H9 (cell line): ENCODE results near the gene PHAF1. TPM values are rescaled to one million over a fixed set of nuclear protein-coding genes. Genes with fewer than 3 reads are reported as not detected.

Experiments
- DNase-seq: peaks from one replicate; pipeline ENCODE4 v3.0.0-alpha.2; 2017
- H2AFZ ChIP-seq: one replicate; pipeline ENCODE4 v1.6.1; 2013; ENCODE audit warnings: mild to moderate bottlenecking, low read length, control low read depth, moderate library complexity
- H2AK5ac ChIP-seq: 2 replicates; pipeline ENCODE4 v1.6.1; 2013; ENCODE audit warnings: low read length, control low read depth, mixed read lengths; ENCODE audit not compliant: insufficient read length
- H2BK120ac ChIP-seq: one replicate; pipeline ENCODE4 v1.6.1; 2013; ENCODE audit warnings: low read depth, mild to moderate bottlenecking, low read length, control low read depth, inconsistent platforms; ENCODE audit not compliant: poor library complexity, severe bottlenecking
- H2BK12ac ChIP-seq: 2 replicates; pipeline ENCODE4 v1.6.1; 2013; ENCODE audit warnings: low read length, control low read depth, mixed read lengths, low read depth; ENCODE audit not compliant: insufficient read length
- H2BK15ac ChIP-seq: 2 replicates; pipeline ENCODE4 v1.6.1; 2013; ENCODE audit warnings: low read depth, low read length, control low read depth
- H2BK20ac ChIP-seq: one replicate; pipeline ENCODE4 v1.6.1; 2013; ENCODE audit warnings: low read depth, mild to moderate bottlenecking, low read length, control low read depth, inconsistent platforms; ENCODE audit not compliant: poor library complexity, severe bottlenecking
- H2BK5ac ChIP-seq: 2 replicates; pipeline ENCODE4 v1.6.1; 2013; ENCODE audit warnings: low read length, control low read depth, mixed read lengths; ENCODE audit not compliant: insufficient read length
- H3K14ac ChIP-seq: 2 replicates; pipeline ENCODE4 v1.6.1; 2013; ENCODE audit warnings: low read length, control low read depth; ENCODE audit not compliant: insufficient read depth
- H3K18ac ChIP-seq: 2 replicates; pipeline ENCODE4 v1.6.1; 2013; ENCODE audit warnings: low read depth, mild to moderate bottlenecking, mixed read lengths, low read length, control low read depth; ENCODE audit not compliant: insufficient read length
- H3K23ac ChIP-seq: 2 replicates; pipeline ENCODE4 v1.6.1; 2013; ENCODE audit warnings: low read length, control low read depth, mixed read lengths, low read depth; ENCODE audit not compliant: insufficient read length
- H3K23me2 ChIP-seq: 2 replicates; pipeline ENCODE4 v1.6.1; 2013; ENCODE audit warnings: low read depth, mild to moderate bottlenecking, mixed read lengths, low read length, control low read depth; ENCODE audit not compliant: insufficient read length, poor library complexity, severe bottlenecking
- H3K27ac ChIP-seq: 2 replicates; pipeline ENCODE4 v1.5.1; 2013; ENCODE audit warnings: low read length, control low read depth, mixed read lengths, low read depth; ENCODE audit not compliant: insufficient read length
- H3K27me3 ChIP-seq: 2 replicates; pipeline ENCODE4 v1.6.1; 2013; ENCODE audit warnings: low read length, control low read depth, inconsistent platforms; ENCODE audit not compliant: insufficient read depth
- H3K4ac ChIP-seq: 2 replicates; pipeline ENCODE4 v1.6.1; 2013; ENCODE audit warnings: low read depth, mild to moderate bottlenecking, control low read depth, inconsistent platforms, low read length, moderate library complexity
- H3K4me1 ChIP-seq: 2 replicates; pipeline ENCODE4 v1.6.1; 2013; ENCODE audit warnings: low read length, control low read depth, inconsistent platforms; ENCODE audit not compliant: insufficient read depth
- H3K4me2 ChIP-seq: 2 replicates; pipeline ENCODE4 v1.6.1; 2013; ENCODE audit warnings: low read length, control low read depth, mixed read lengths; ENCODE audit not compliant: insufficient read length, insufficient read depth
- H3K56ac ChIP-seq: 2 replicates; pipeline ENCODE4 v1.6.1; 2013; ENCODE audit warnings: low read depth, mild to moderate bottlenecking, mixed read lengths, low read length, control low read depth; ENCODE audit not compliant: insufficient read length
- H3K79me1 ChIP-seq: 2 replicates; pipeline ENCODE4 v1.6.1; 2013; ENCODE audit warnings: low read depth, mild to moderate bottlenecking, moderate library complexity, low read length, control low read depth, inconsistent platforms; ENCODE audit not compliant: insufficient read depth, poor library complexity, severe bottlenecking
- H3K79me2 ChIP-seq: 2 replicates; pipeline ENCODE4 v1.6.1; 2013; ENCODE audit warnings: low read length, control low read depth, inconsistent platforms; ENCODE audit not compliant: insufficient read depth
- H3K9ac ChIP-seq: 2 replicates; pipeline ENCODE4 v1.6.1; 2013; ENCODE audit warnings: low read length, control low read depth, mixed read lengths; ENCODE audit not compliant: insufficient read length; ENCODE audit errors: extremely low read depth
- H3K9me3 ChIP-seq: one replicate; pipeline ENCODE4 v1.6.1; 2013; ENCODE audit warnings: low read depth, low read length, inconsistent platforms; ENCODE audit not compliant: control insufficient read depth
- H3T11ph ChIP-seq: one replicate; pipeline ENCODE4 v1.6.1; 2013; ENCODE audit warnings: mild to moderate bottlenecking, low read length, control low read depth, inconsistent platforms
- H4K20me1 ChIP-seq: one replicate; pipeline ENCODE4 v1.6.1; 2013; ENCODE audit not compliant: control insufficient read depth, insufficient read length, insufficient read depth
- H4K5ac ChIP-seq: 2 replicates; pipeline ENCODE4 v1.6.1; 2013; ENCODE audit warnings: low read depth, mild to moderate bottlenecking, mixed read lengths, low read length, control low read depth; ENCODE audit not compliant: insufficient read length
- H4K8ac ChIP-seq: replicated peaks from 2 replicates; pipeline ENCODE4 v1.6.1; 2013; ENCODE audit warnings: low read length, control low read depth, mixed read lengths, low read depth; ENCODE audit not compliant: insufficient read length
- H4K91ac ChIP-seq: 2 replicates; pipeline ENCODE4 v1.6.1; 2013; ENCODE audit warnings: low read depth, mild to moderate bottlenecking, moderate library complexity, mixed read lengths, low read length, control low read depth; ENCODE audit not compliant: insufficient read length
- H3K27ac Mint-ChIP-seq, 3 experiments: 2 replicates in 2 of 3; 3 replicates in 1 of 3; pipeline ENCODE4 v1.8.0; 2020 to 2021; ENCODE audit warnings: mixed read lengths in 3 of 3, mild to moderate bottlenecking in 1 of 3, moderate library complexity in 1 of 3
- H3K27me3 Mint-ChIP-seq: 2 replicates; pipeline ENCODE4 v1.8.0; 2021; ENCODE audit warnings: low read depth, mild to moderate bottlenecking, moderate library complexity, mixed read lengths
- H3K36me3 Mint-ChIP-seq, 3 experiments: 2 replicates in 2 of 3; 3 replicates in 1 of 3; pipeline ENCODE4 v1.8.0; 2020 to 2021; ENCODE audit warnings: low read depth in 3 of 3, mixed read lengths in 3 of 3; ENCODE audit not compliant: insufficient read depth in 1 of 3
- H3K4me1 Mint-ChIP-seq, 2 experiments: 2 replicates each; pipeline ENCODE4 v1.8.0; 2020; ENCODE audit warnings: mixed read lengths in 2 of 2
- H3K4me3 Mint-ChIP-seq, 2 experiments: 2 replicates in 1 of 2; 3 replicates in 1 of 2; pipeline ENCODE4 v1.8.0; 2020 to 2021; ENCODE audit warnings: mild to moderate bottlenecking in 2 of 2, mixed read lengths in 2 of 2, moderate library complexity in 1 of 2
- H3K9me3 Mint-ChIP-seq, 2 experiments: 2 replicates in 1 of 2; 3 replicates in 1 of 2; pipeline ENCODE4 v1.8.0; 2020; ENCODE audit warnings: mild to moderate bottlenecking in 2 of 2, mixed read lengths in 2 of 2, moderate library complexity in 1 of 2
- WGBS: extraction: QIAGEN DNeasy Blood & Tissue Kit; methylation state at CpG from one replicate; pipeline ENCODE4 v1.1.7; 2013; ENCODE audit warnings: missing lambda C conversion rate, low lambda C conversion rate, mixed read lengths; ENCODE audit not compliant: insufficient read length; ENCODE audit errors: extremely low coverage; 5-methylcytosine and 5-hydroxymethylcytosine counted together
- total RNA-seq: library from RNA; stranded (reverse); gene quantifications from 2 replicates; pipeline ENCODE4 v1.2.1, GENCODE V29; 2021
- TF ChIP-seq, protein P1 (sequence below): fragments of 200-600 bp; sonication (generic); conservative IDR thresholded peaks from 3 replicates; pipeline ENCODE4 v1.8.0; 2021; ENCODE audit warnings: antibody characterized with exemption, mild to moderate bottlenecking

PHAF1 gene
- total RNA-seq, 1 experiment from 2014 or later, result 18.8 TPM

DNA sequence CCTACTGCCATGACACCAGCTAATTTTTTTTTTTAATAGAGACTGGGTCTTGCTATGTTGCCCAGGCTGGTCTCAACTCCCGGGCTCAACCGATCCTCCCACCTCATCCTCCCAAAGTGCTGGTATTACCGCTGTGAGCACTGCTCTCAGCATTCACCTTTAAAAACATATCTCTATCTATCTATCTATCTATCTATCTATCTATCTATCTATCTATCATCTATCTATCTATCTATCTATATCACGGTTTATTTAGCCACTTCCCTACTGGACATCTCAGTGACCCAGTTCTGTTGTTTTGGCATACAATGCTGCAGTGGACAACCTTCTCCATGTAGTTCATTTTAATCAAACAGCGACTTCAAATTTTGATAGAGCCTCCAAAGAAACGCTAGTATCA, 1.3 kb upstream of the PHAF1 start:
- H3K27me3 ChIP-seq, result no peaks in the 10 kb centered on the region
- H2BK5ac ChIP-seq, result no peak overlapping the region
- 100% methylated on average over 1 of the region's 6 CpGs for WGBS
- H3K23me2 ChIP-seq, result peaks cover 9% of the 10 kb centered on the region
- no peak overlapping the region for H3K4me2 ChIP-seq
- no peak overlapping the region for H4K8ac ChIP-seq
- Mint-ChIP-seq H3K4me3 (no peak overlapping the region), H3K27me3 (peaks cover 1% of the 10 kb centered on the region), H3K4me1 (peaks cover 17 to 23% of the 10 kb centered on the region in 2 experiments), H3K27ac (no peak overlapping the region), H3K9me3 (no peaks in the 10 kb centered on the region), H3K36me3 (peaks cover 0 to 5% (median 0%) of the 10 kb centered on the region in 3 experiments; a peak in 2 of 7 replicates)
- no peak overlapping the region for H3K56ac ChIP-seq
- no peak overlapping the region for H2BK20ac ChIP-seq
- no peak overlapping the region for H3K27ac ChIP-seq
- H3K9ac ChIP-seq, result no peak overlapping the region
- no peaks in the 10 kb centered on the region for H3K4me1 ChIP-seq
- H3K79me1 ChIP-seq, result no peaks in the 10 kb centered on the region
- no peak overlapping the region for H3K14ac ChIP-seq
- H2AK5ac ChIP-seq, result no peak overlapping the region
- TF ChIP-seq, protein P1, sequence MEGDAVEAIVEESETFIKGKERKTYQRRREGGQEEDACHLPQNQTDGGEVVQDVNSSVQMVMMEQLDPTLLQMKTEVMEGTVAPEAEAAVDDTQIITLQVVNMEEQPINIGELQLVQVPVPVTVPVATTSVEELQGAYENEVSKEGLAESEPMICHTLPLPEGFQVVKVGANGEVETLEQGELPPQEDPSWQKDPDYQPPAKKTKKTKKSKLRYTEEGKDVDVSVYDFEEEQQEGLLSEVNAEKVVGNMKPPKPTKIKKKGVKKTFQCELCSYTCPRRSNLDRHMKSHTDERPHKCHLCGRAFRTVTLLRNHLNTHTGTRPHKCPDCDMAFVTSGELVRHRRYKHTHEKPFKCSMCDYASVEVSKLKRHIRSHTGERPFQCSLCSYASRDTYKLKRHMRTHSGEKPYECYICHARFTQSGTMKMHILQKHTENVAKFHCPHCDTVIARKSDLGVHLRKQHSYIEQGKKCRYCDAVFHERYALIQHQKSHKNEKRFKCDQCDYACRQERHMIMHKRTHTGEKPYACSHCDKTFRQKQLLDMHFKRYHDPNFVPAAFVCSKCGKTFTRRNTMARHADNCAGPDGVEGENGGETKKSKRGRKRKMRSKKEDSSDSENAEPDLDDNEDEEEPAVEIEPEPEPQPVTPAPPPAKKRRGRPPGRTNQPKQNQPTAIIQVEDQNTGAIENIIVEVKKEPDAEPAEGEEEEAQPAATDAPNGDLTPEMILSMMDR, result no peak
- H4K91ac ChIP-seq, result no peak overlapping the region
- peaks cover 6% of the 10 kb centered on the region; the same call in 1 of the 2 replicates for H3K79me2 ChIP-seq
- H3K23ac ChIP-seq, result no peak overlapping the region
- H2BK15ac ChIP-seq, result no peak overlapping the region
- H4K20me1 ChIP-seq, result no peaks in the 10 kb centered on the region
- peak overlapping the region; percentile 23 for H2AFZ ChIP-seq
- no peak overlapping the region for H2BK12ac ChIP-seq
- H3K9me3 ChIP-seq, result no peaks in the 10 kb centered on the region
- DNase-seq, result no peak
- no peak overlapping the region for H4K5ac ChIP-seq
- no peak overlapping the region for H3K18ac ChIP-seq
- H3T11ph ChIP-seq, result no peak overlapping the region
- no peak overlapping the region for H2BK120ac ChIP-seq
- no peak overlapping the region for H3K4ac ChIP-seq
